Subcutaneous adipose tissue (tissue), 4 donors: ENCODE data around the gene CAST. TPM values are rescaled to one million over a fixed set of nuclear protein-coding genes. Genes with fewer than 3 reads are reported as not detected.

ENCODE experiments used
- total RNA-seq, 4 donors: library from RNA; depleted of rRNA; stranded (reverse); fragments of >200 nt; gene quantifications; one replicate each; pipeline ENCODE4 v1.1.0, GENCODE V29; 2016
- TF ChIP-seq, protein P1 (sequence below): fragments of 450-650 bp; IDR thresholded peaks from one replicate; pipeline ENCODE4 v1.5.1; 2016; ENCODE audit warnings: low read depth, mild to moderate bottlenecking, control low read depth, antibody characterized with exemption, moderate library complexity

The CAST gene
- total RNA-seq, 4 donors from 2014 or later, result 296 to 432 (median 373) TPM

DNA sequence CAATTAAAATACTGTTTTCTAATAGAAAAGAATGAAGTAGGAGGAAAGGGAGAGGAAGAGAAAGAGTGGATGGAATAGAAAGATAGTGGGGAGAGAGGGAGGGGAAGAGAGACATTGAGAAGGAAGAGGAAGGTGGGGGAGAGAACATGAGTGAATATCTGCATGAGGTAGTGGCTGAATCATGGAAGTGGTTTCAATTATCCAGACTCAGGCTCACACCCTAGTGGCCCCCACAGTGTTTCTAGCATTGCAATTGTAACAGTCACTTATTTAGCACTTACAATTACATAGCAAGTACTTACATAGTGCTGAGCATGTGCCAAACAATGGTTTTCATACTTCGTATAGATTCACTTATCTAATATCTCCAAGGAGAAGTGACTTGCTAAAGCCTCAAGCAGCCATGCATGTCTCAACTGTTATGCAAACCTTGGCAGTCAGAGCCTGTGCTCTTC, 72.7 kb downstream of the CAST start:
- TF ChIP-seq, protein P1, sequence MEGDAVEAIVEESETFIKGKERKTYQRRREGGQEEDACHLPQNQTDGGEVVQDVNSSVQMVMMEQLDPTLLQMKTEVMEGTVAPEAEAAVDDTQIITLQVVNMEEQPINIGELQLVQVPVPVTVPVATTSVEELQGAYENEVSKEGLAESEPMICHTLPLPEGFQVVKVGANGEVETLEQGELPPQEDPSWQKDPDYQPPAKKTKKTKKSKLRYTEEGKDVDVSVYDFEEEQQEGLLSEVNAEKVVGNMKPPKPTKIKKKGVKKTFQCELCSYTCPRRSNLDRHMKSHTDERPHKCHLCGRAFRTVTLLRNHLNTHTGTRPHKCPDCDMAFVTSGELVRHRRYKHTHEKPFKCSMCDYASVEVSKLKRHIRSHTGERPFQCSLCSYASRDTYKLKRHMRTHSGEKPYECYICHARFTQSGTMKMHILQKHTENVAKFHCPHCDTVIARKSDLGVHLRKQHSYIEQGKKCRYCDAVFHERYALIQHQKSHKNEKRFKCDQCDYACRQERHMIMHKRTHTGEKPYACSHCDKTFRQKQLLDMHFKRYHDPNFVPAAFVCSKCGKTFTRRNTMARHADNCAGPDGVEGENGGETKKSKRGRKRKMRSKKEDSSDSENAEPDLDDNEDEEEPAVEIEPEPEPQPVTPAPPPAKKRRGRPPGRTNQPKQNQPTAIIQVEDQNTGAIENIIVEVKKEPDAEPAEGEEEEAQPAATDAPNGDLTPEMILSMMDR, result no peak

DNA sequence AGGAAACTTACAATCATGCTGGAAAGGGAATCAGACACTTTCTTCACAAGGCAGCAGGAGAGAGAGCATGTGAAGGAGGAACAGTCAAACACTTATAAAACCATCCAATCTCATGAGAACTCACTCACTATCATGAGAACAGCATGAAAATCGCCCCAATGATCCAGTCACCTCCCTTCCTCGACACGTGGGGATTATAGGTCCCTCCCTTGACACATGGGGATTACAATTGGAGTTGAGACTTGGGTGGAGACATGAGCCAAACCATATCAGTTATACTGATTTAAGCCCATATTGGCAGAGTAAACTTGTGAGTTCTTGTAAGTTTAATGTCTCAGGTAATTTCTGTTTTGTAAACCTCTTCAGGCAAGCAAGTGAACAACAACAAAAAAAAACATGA, 74.8 kb downstream of the CAST start:
- TF ChIP-seq, protein P1, result no peak

DNA sequence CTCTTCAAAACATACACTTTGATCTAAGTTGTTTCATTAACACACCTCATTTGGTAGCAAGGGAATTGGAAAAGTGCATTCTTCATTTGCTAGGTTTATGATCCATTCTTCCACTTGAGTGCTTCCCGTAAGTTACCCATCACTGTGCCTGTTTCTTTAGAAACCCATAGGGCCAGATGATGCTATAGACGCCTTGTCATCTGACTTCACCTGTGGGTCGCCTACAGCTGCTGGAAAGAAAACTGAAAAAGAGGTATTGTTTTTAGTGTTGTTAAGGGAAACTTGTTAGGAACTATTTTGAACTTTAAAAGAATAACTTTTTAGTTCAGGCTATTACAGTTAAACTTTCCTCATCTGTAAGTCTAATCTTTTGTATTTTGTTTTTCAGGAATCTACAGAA, 78.9 kb downstream of the CAST start:
- TF ChIP-seq, protein P1, result no peak

DNA sequence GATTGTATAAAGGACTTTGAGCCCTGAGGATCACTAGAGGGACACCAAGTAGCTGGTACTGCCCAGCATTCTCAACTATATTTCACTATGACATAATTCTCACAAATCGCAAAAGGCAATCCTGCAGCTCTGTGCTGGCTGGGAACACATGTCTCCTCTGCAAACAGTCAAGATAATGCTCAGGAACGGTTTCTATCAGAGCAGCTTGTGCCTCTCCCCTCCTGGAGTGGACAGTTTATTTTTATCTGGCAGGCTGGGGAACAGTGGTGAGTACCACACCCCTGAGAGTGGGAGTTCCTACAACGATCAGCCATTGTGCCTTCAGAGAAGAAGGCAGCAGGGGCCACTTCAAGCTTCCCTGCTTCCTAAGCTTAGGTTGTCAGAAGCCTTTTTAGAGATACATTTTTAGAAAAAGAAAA, 79.7 kb downstream of the CAST start:
- TF ChIP-seq, protein P1, result no peak

DNA sequence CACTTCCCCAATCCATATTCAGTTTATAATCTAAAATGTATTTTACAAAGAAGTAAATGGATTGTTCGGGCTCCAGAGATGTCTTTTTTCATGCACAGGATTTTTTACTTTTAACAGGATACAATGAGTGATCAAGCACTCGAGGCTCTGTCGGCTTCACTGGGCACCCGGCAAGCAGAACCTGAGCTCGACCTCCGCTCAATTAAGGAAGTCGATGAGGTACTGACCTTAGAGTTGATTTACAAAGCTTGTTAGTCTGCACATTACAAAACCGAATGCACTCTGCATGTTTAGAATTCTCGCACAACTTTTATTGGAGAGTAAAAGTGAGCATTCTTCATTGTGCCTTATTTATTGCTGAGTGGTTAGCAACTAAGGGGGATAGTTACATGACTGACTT, 80.4 kb downstream of the CAST start:
- TF ChIP-seq, protein P1, result no peak

DNA sequence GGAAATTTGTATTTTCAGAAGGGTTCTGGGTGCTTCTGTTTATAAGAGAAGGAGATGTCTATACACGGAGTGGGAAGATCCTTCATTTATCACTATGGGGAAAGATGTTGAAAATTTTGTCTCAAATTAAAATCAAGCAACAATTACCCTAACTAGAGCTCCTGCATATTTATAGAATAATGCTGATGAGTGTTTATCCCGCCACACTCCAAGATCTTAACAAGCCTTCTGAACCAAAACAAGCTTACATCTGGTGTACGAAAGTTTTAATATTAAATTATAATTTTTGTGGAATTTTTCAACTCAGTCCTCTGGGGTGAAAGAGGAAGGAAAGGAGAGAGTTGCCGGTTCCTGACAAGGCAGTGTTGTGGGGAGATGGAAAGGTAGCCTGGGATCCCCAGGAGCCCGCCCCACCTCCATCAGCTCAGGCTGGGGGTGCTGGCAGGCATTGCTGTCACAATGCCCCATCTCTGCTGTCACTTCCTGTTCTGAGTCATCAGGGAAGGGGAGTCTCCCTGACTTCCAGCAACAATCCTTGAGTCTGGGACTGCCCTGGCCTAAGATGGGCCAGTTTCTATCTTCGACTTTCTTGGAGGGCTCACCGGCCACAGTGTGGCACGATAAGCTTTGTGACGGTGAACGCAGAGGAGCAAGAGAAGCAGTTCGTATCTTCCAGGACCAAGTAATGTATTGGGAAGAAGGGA, 81.0 kb downstream of the CAST start:
- TF ChIP-seq, protein P1, result no peak

DNA sequence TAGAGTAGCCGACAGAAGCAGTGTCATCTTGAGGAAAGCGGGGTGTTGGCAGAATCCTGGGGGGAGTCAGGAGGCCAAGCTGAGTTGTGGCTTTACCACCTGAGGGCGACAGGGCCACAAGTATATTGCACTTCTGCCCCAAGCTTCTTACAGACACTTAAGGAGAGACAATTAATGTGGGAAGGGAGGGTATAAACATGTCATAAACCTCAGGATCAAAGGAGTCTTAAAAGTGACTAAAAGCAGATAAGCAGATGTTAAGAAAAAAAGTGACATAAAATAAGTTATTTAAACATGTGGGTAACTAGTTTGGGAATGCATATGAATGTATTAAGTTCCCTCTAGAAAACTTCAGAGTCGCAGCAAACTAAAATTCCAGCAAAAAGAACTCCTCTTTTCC, 81.6 kb downstream of the CAST start:
- TF ChIP-seq, protein P1, result no peak
